Activated T-cell treated with anti-CD3 and anti-CD28 coated beads for 48 hours (primary cell): ENCODE measurements around the gene ABHD15.

Experiments used
- DNase-seq: peaks from one replicate; pipeline ENCODE4 v3.0.0-alpha.2; 2020; ENCODE audit warnings: low read depth

The ABHD15 gene

GRCh38 chr17:29594519-29595090 is 27.8 kb upstream of the ABHD15 start:
- no peak for DNase-seq

GRCh38 chr17:29593591-29594518 is 27.0 kb upstream of the ABHD15 start:
- no peak for DNase-seq

- DNase-seq, result no peak
Observed at GRCh38 chr17:29592850-29593551, 26.2 kb upstream of the ABHD15 start, which contains the start of gene ANKRD13B. ANKRD13B (plus strand) TSS chr17:29593132; CDS start chr17:29593622, 490 bp downstream.

GRCh38 chr17:29591737-29592608 is 25.1 kb upstream of the ABHD15 start:
- DNase-seq, result peak; percentile 82

GRCh38 chr17:29591146-29591736 is 24.4 kb upstream of the ABHD15 start:
- peak; percentile 47 for DNase-seq

- DNase-seq, result no peak
Observed at GRCh38 chr17:29590411-29591145, 23.7 kb upstream of the ABHD15 start.

GRCh38 chr17:29589524-29590410 is 22.9 kb upstream of the ABHD15 start, which contains the start of gene GIT1:
GIT1 (minus strand) TSS chr17:29589648; CDS start chr17:29589378, 270 bp downstream.
- DNase-seq, result peak; percentile 86

GRCh38 chr17:29588562-29589411 is 21.9 kb upstream of the ABHD15 start:
- DNase-seq, result peak; percentile 40

- no peak for DNase-seq
Observed at GRCh38 chr17:29588017-29588561, 21.3 kb upstream of the ABHD15 start.

- no peak for DNase-seq
Observed at GRCh38 chr17:29587591-29587990, 20.8 kb upstream of the ABHD15 start.

GRCh38 chr17:29586676-29587469 is 20.0 kb upstream of the ABHD15 start:
- no peak for DNase-seq

- no peak for DNase-seq
Observed at GRCh38 chr17:29585080-29585751, 18.4 kb upstream of the ABHD15 start.

GRCh38 chr17:29584452-29585079 is 17.7 kb upstream of the ABHD15 start:
- DNase-seq, result no peak

GRCh38 chr17:29583324-29584248 is 16.7 kb upstream of the ABHD15 start:
- DNase-seq, result no peak

GRCh38 chr17:29582772-29583171 is 15.9 kb upstream of the ABHD15 start:
- DNase-seq, result no peak
